Loucy (cell line): ENCODE results near the gene KIF2A.
A peak's percentile ranks its signal among the peaks of the same experiment; 100 is the strongest.

Source experiments
- H2AFZ ChIP-seq: fragments of 200-600 bp; sonication (generic); 2 replicates; pipeline ENCODE4 v1.6.0; 2016; ENCODE audit warnings: antibody characterized with exemption, mild to moderate bottlenecking, low read length, moderate library complexity
- H3F3A ChIP-seq: fragments of 200-600 bp; 2 replicates; pipeline ENCODE4 v1.6.0; 2016; ENCODE audit warnings: antibody characterized with exemption, low read depth, mild to moderate bottlenecking
- H3K27me3 ChIP-seq: fragments of 200-600 bp; sonication (generic); 2 replicates; pipeline ENCODE4 v1.6.1; 2014; ENCODE audit warnings: low read length, mild to moderate bottlenecking; ENCODE audit not compliant: insufficient read depth, poor library complexity, severe bottlenecking
- H3K36me3 ChIP-seq: fragments of 200-600 bp; sonication (generic); 2 replicates; pipeline ENCODE4 v1.6.1; 2016; ENCODE audit warnings: low read length; ENCODE audit not compliant: insufficient read depth
- H3K4me1 ChIP-seq: fragments of 200-600 bp; sonication (generic); 2 replicates; pipeline ENCODE4 v1.5.1; 2014; ENCODE audit warnings: low read length, mild to moderate bottlenecking; ENCODE audit not compliant: insufficient read depth, poor library complexity, severe bottlenecking
- H3K4me2 ChIP-seq: fragments of 200-600 bp; sonication (generic); 2 replicates; pipeline ENCODE4 v1.6.0; 2014; ENCODE audit warnings: antibody characterized with exemption, low read length, low read depth, mild to moderate bottlenecking; ENCODE audit not compliant: poor library complexity, severe bottlenecking
- H3K4me3 ChIP-seq: fragments of 200-600 bp; sonication (generic); 2 replicates; pipeline ENCODE4 v1.5.1; 2014; ENCODE audit warnings: low read length, mild to moderate bottlenecking, mixed read lengths; ENCODE audit not compliant: poor library complexity, severe bottlenecking
- H3K79me2 ChIP-seq: fragments of 200-600 bp; sonication (generic); 2 replicates; pipeline ENCODE4 v1.6.1; 2014; ENCODE audit warnings: low read length; ENCODE audit not compliant: insufficient read depth
- H3K9ac ChIP-seq: fragments of 200-600 bp; sonication (generic); 2 replicates; pipeline ENCODE4 v1.6.0; 2014; ENCODE audit warnings: mild to moderate bottlenecking, low read depth, low read length, moderate library complexity; ENCODE audit not compliant: poor library complexity, severe bottlenecking
- H3K9me2 ChIP-seq: fragments of 200-600 bp; sonication (generic); replicated peaks from 2 replicates; pipeline ENCODE4 v1.6.1; 2016; ENCODE audit warnings: low read depth, low read length, mixed read lengths
- H3K9me3 ChIP-seq: fragments of 200-600 bp; sonication (generic); 2 replicates; pipeline ENCODE4 v1.6.1; 2014; ENCODE audit warnings: mild to moderate bottlenecking, antibody characterized with exemption, low read length, low read depth; ENCODE audit not compliant: insufficient read depth
- H4K20me1 ChIP-seq: fragments of 200-600 bp; sonication (generic); 2 replicates; pipeline ENCODE4 v1.6.0; 2014; ENCODE audit warnings: antibody characterized with exemption, low read length, mild to moderate bottlenecking; ENCODE audit not compliant: insufficient read depth, poor library complexity, severe bottlenecking
- EZH2phosphoT487 ChIP-seq: fragments of 200-600 bp; IDR thresholded peaks from 2 replicates; pipeline ENCODE4 v1.6.1; 2018; ENCODE audit warnings: antibody characterized with exemption, mild to moderate bottlenecking, moderate library complexity, borderline replicate concordance
- TF ChIP-seq, protein P1 (sequence below): fragments of 200-600 bp; sonication (generic); conservative IDR thresholded peaks from 2 replicates; pipeline ENCODE4 v1.5.1; 2014; ENCODE audit warnings: mild to moderate bottlenecking, antibody characterized with exemption, low read length

The KIF2A gene

DNA sequence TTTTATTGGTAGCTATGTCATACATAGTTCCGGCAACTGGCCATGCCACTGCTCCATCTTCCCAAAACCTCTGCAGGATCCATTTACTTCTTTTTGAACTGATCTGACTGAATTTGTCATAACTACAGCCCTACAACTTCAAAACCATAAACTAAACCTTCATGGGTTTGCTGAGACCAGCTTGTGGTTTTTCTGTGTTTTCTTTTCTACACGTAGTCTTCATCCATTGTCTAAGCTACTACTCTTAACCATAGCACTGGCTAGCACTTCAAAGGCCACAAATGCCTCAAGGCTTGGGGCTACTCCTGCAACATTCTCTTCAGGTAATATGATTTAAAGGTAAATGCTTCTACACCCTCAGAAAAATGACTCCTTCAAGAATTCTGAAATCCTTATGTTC, 9.0 kb upstream of the KIF2A start:
- H3K4me2 ChIP-seq = peak overlapping the region; percentile 39
- H3K36me3 ChIP-seq = no peaks in the 10 kb centered on the region
- H3K9me3 ChIP-seq = no peaks in the 10 kb centered on the region
- peaks cover 35% of the 10 kb centered on the region for H3K4me1 ChIP-seq
- no peaks in the 10 kb centered on the region for H3K9me2 ChIP-seq
- H3F3A ChIP-seq = no peaks in the 10 kb centered on the region
- H3K79me2 ChIP-seq = no peaks in the 10 kb centered on the region
- TF ChIP-seq EZH2phosphoT487 = no peak
- TF ChIP-seq, protein P1, sequence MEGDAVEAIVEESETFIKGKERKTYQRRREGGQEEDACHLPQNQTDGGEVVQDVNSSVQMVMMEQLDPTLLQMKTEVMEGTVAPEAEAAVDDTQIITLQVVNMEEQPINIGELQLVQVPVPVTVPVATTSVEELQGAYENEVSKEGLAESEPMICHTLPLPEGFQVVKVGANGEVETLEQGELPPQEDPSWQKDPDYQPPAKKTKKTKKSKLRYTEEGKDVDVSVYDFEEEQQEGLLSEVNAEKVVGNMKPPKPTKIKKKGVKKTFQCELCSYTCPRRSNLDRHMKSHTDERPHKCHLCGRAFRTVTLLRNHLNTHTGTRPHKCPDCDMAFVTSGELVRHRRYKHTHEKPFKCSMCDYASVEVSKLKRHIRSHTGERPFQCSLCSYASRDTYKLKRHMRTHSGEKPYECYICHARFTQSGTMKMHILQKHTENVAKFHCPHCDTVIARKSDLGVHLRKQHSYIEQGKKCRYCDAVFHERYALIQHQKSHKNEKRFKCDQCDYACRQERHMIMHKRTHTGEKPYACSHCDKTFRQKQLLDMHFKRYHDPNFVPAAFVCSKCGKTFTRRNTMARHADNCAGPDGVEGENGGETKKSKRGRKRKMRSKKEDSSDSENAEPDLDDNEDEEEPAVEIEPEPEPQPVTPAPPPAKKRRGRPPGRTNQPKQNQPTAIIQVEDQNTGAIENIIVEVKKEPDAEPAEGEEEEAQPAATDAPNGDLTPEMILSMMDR = no peak
- no peaks in the 10 kb centered on the region for H4K20me1 ChIP-seq
- no peaks in the 10 kb centered on the region for H3K27me3 ChIP-seq
- H2AFZ ChIP-seq = no peak overlapping the region
- H3K4me3 ChIP-seq = peak overlapping the region; percentile 12
- no peak overlapping the region for H3K9ac ChIP-seq

DNA sequence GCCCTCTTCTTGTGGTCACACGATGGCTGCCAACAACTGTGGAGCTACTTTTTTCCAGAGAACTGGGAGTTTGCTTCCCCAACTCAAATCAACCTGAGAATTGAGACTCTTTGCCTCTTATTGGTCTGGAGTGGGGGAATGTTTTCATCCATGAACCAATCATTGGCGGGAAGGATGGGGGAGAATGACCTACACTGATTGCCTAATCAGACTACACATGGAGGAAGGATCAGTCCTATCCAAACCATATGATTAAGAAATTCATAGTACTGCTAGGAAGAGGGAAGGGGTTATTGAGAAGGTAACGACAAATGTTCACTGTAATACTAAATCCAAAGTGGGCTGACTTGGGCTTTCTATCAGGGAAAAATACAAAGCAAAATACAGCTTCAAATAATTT, 7.9 kb upstream of the KIF2A start:
- H2AFZ ChIP-seq = no peak overlapping the region
- TF ChIP-seq, protein P1 = no peak
- no peak for TF ChIP-seq EZH2phosphoT487
- H4K20me1 ChIP-seq = no peaks in the 10 kb centered on the region
- no peak overlapping the region for H3K9ac ChIP-seq
- no peaks in the 10 kb centered on the region for H3K9me3 ChIP-seq
- no peaks in the 10 kb centered on the region for H3K9me2 ChIP-seq
- no peaks in the 10 kb centered on the region for H3F3A ChIP-seq
- no peak overlapping the region for H3K4me2 ChIP-seq
- H3K36me3 ChIP-seq = no peaks in the 10 kb centered on the region
- no peaks in the 10 kb centered on the region for H3K27me3 ChIP-seq
- H3K79me2 ChIP-seq = no peaks in the 10 kb centered on the region
- H3K4me1 ChIP-seq = peaks cover 35% of the 10 kb centered on the region
- H3K4me3 ChIP-seq = no peak overlapping the region

DNA sequence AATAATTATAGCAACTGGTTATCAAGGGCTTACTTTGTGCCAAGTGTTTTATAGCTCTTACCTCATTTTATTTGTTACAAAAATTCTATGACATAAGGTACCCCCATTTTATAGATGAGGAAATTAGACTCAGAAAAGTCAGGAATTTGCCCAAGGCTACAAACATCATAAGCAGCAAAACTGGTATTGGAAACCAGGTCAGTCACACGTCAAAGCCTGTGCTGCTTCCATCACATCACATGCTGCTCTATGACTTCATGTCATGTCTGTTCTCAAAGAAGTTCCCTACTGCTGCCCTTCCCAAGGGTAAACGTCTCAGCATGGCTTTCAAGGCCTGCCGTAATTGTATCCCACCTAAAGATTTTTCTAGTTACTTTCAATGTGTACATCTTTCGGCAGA, 6.9 kb upstream of the KIF2A start:
- H3K9ac ChIP-seq = no peak overlapping the region
- H3K9me3 ChIP-seq = no peaks in the 10 kb centered on the region
- no peaks in the 10 kb centered on the region for H4K20me1 ChIP-seq
- no peaks in the 10 kb centered on the region for H3F3A ChIP-seq
- no peak for TF ChIP-seq EZH2phosphoT487
- TF ChIP-seq, protein P1 = no peak
- H3K4me1 ChIP-seq = peaks cover 35% of the 10 kb centered on the region
- no peak overlapping the region for H3K4me2 ChIP-seq
- no peak overlapping the region for H2AFZ ChIP-seq
- no peak overlapping the region for H3K4me3 ChIP-seq
- H3K79me2 ChIP-seq = no peaks in the 10 kb centered on the region
- H3K27me3 ChIP-seq = no peaks in the 10 kb centered on the region
- H3K9me2 ChIP-seq = no peaks in the 10 kb centered on the region
- no peaks in the 10 kb centered on the region for H3K36me3 ChIP-seq
